Activated T-cell treated with anti-CD3 and anti-CD28 coated beads for 1 hour (primary cell): ENCODE measurements around the gene BTBD6.

Source experiments
- DNase-seq: peaks from one replicate; pipeline ENCODE4 v3.0.0-alpha.2; 2020; ENCODE audit warnings: low read depth

The BTBD6 gene

GRCh38 chr14:105211086-105211757 is 37.1 kb upstream of the BTBD6 start:
- no peak for DNase-seq

DNA sequence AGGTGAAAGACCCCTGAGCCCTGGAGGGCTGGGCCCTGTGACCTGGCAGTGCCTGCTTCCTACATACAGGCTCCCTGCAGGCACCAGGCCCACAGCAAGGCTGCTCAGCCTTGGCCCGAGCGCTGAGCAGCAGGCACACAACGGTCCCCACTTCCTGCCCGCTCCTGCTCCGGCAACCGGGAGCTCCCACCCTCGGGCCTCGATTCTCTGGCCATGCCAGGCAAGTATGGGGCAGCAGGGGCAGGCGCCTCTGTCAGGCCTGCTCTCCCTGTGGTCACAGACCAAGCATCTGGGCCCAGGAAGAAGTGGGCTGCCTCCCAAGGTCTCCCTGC is 36.6 kb upstream of the BTBD6 start:
- DNase-seq = no peak

DNA sequence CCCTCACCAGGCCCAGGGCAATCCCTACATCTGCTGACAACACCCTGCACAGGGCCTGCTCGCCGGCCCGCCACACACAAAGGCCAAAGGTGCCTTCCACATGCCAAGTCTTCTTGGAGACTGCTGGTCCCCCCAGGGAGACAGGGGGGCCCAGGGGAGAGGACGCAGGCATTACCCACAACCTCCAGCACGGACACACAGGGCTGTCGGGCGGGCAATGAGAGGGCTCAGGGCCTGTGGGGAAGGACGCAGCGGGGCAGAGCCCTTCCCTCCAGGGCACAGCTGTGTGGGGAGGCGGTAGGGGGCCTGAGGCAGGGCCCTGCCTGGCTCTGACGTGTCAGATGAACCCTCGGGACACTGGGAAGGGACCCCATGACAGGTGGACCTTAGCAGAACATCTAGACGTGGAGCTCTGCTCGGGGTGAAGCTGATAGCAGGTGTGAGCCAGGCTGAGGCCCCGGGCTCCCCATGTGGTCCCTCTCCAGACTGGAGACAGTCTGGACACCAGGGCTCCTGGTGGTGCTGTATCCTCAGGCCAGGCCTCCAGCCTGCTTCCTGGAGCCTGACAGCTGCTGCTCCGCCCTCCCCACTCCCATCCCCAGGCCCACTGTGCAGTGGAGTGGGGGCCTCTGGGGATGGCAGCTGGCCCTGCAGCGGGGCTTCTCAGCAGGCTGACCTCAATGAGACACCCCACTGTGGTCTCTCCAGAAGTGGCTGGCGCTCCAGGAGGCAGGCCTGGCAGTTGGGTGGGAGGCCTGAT is 35.6 kb upstream of the BTBD6 start:
- no peak for DNase-seq

DNA sequence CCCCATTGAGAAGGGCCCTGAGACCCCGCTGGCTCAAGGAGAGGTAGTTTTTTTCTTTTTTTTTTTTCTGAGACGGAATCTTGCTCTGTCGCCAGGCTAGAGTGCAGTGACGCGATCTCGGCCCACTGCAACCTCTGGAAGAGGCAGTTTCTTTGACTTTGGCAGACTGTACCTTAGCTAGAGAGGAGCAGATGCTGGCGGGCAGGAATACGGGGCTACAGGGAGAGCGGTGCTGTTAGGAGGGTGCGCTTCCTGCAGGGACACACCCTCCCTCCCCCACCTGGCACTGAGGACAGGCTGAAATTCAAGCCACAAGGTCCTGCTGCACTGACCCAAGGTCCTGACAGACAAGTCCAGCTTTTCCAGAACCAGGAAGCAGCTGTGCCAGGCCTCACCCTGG is 35.0 kb upstream of the BTBD6 start:
- no peak for DNase-seq

GRCh38 chr14:105214324-105214915 is 33.9 kb upstream of the BTBD6 start:
- no peak for DNase-seq

DNA sequence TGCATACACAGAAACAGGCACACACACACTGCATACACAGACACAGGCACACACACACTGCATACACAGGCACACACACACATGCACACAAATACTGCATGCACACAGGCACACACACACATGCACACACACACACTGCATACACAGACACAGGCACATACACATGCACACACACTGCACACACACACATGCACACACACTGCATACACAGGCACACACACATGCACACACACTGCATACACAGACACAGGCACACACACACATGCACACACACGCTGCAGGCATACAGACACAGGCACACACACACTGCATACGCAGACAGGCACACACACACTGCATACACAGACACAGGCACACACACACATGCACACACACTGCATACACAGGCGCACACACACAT is 32.7 kb upstream of the BTBD6 start:
- no peak for DNase-seq

GRCh38 chr14:105216490-105217247 is 31.7 kb upstream of the BTBD6 start:
- no peak for DNase-seq

GRCh38 chr14:105217774-105218173 is 30.6 kb upstream of the BTBD6 start:
- DNase-seq = no peak

- no peak for DNase-seq
Measured at GRCh38 chr14:105218611-105219010, 29.7 kb upstream of the BTBD6 start.

DNA sequence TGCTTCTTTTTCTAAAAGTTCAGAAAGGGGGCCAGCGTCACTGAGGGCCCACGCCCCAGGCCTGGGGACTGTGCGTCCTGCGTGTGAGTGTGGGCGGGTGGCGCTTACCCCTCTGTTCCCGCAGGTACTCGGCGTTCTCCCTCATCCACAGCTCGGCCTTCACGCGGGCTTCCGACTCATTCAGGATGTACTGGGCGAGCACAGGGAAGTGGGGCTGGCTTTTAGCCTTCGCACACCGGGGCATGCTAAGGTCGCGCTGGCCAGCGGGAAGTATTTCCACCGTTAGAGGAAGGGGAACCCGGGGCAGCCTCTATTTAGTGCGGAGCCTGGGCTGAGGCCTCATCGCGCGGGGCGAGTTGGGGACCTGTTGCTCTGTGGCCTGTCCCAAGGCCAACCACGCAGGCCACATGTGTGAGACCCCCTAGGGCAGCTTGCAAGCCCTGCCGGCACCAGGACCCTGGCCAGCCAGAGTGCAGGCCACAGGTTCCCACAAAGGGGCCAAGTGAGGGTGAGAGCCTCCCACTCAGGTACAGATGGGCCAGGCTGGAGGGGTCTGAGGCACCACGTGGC is 29.2 kb upstream of the BTBD6 start:
- no peak for DNase-seq

- DNase-seq = no peak
Measured at GRCh38 chr14:105219753-105220152, 28.6 kb upstream of the BTBD6 start.

- DNase-seq = no peak
Measured at GRCh38 chr14:105220699-105221597, 27.4 kb upstream of the BTBD6 start.

GRCh38 chr14:105221598-105222178 is 26.6 kb upstream of the BTBD6 start:
- DNase-seq = no peak

GRCh38 chr14:105223260-105223659 is 25.1 kb upstream of the BTBD6 start:
- no peak for DNase-seq

- DNase-seq = no peak
Measured at GRCh38 chr14:105223770-105224544, 24.4 kb upstream of the BTBD6 start.

DNA sequence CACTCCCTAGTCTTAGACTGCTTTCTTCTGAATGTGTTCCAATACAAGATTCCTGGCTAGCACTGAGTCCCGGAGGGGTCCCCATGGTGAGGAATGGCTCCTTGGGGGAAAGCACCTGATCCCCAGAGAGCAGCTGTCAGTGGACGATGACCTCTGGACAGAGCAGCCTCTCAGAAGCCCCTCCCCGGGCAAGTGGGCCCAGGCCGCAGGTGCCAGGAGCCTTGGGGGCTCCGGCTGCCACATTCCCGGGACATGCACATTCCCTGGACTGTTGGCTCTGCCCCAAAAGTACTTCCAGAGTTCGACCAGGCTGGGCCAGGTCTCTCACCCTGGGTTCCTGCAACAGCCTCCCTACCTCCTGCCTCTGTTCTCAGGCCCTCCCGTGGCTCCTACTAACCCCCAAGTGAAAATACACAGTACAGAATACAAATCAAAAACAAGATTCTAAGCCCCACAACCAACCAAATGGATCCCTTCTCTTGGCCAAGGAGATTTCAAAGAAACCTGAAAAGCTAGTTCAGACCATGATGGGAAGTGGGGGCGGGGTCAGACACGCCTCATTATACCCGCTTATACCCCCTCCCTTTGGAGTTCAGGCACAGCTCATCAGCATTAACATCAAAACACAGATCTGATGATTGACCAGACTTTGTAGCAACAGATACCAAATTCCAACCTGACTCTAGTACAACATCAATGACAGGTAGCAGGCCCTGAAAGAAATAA is 23.3 kb upstream of the BTBD6 start:
- DNase-seq = no peak

- no peak for DNase-seq
Measured at GRCh38 chr14:105226198-105226597, 22.1 kb upstream of the BTBD6 start.

- DNase-seq = no peak
Measured at GRCh38 chr14:105227346-105227745, 21.0 kb upstream of the BTBD6 start.

DNA sequence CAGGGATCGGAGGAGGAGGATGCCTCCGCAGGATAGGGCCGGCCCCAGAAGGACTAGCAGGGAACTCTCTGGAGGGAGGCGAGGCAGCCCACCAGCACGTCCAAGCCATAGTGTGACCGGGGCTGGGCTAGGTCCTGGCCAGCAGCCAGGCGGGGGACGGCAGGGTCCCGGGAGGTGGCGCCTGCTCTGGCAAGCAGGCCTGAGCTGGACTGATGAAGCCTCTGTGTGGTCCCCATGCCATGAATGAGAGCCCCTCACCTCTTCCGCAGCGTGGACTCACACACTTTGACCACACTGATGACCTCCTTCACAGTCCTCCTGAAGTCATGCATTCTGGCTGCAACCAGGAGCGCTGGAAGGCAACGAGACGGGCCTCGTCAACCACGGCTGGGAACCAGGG is 19.8 kb upstream of the BTBD6 start:
- DNase-seq = no peak
